Transverse colon (tissue), 4 donors: ENCODE data around the gene FTCDNL1.

Experiments used
- CTCF ChIP-seq, 5 experiments: fragments of 200-600 bp in 3 of 5; fragments of 450-650 bp in 2 of 5; sonication (generic) in 3 of 5; IDR thresholded peaks; 1 replicate in 2 of 5; 2 replicates in 3 of 5; pipeline ENCODE4 v1.5.1; 2016 to 2017; ENCODE audit warnings: antibody characterized with exemption in 5 of 5, inconsistent platforms in 3 of 5, mild to moderate bottlenecking in 2 of 5, moderate library complexity in 1 of 5
- EP300 ChIP-seq: sonication (generic); formaldehyde crosslinking; IDR thresholded peaks from one replicate; pipeline ENCODE4 v1.6.1; 2017; ENCODE audit warnings: antibody characterized with exemption, low read depth
- POLR2A ChIP-seq: fragments of 450-650 bp; IDR thresholded peaks from one replicate; pipeline ENCODE4 v1.6.1; 2016; ENCODE audit warnings: antibody characterized with exemption, mild to moderate bottlenecking, moderate library complexity
- POLR2AphosphoS5 ChIP-seq, 3 donors: sonication (generic); formaldehyde crosslinking; IDR thresholded peaks; one replicate each; pipeline ENCODE4 v1.6.1; 2016; ENCODE audit warnings: antibody characterized with exemption in 3 of 3

- TF ChIP-seq CTCF (IDR thresholded peaks at IDR 0.05) (no peak), POLR2AphosphoS5 (IDR thresholded peaks at IDR 0.05) (no peak), EP300 (no peak), POLR2A (no peak)
These were observed 12.6 kb downstream of the FTCDNL1 start for GRCh38 chr2:199838399-199838798.
